Adipose tissue (tissue), 3 donors: ENCODE data around the gene MPPED1. TPM values are rescaled to one million over a fixed set of nuclear protein-coding genes. Genes with fewer than 3 reads are reported as not detected.

Experiments used
- H3K27ac ChIP-seq: one replicate; pipeline ENCODE4 v1.5.1; 2013; ENCODE audit warnings: low read depth, low read length
- WGBS, 3 donors: extraction: QIAGEN DNeasy Blood & Tissue Kit; methylation state at CpG; one replicate each; pipeline ENCODE4 v1.1.7; 2013; 5-methylcytosine and 5-hydroxymethylcytosine counted together
- polyA plus RNA-seq, 3 donors: library from polyadenylated mRNA; stranded (reverse); fragments of 200-250 nt; gene quantifications; one replicate each; pipeline ENCODE4 v1.2.3, GENCODE V29; 2013
- donor health status: healthy with polysubstance abuse.
- donor health status: Bipolar disorder and iron deficiency.
- donor health status: healthy.

The MPPED1 gene
- polyA plus RNA-seq, 3 donors: 0.16 TPM; not detected in 2

DNA sequence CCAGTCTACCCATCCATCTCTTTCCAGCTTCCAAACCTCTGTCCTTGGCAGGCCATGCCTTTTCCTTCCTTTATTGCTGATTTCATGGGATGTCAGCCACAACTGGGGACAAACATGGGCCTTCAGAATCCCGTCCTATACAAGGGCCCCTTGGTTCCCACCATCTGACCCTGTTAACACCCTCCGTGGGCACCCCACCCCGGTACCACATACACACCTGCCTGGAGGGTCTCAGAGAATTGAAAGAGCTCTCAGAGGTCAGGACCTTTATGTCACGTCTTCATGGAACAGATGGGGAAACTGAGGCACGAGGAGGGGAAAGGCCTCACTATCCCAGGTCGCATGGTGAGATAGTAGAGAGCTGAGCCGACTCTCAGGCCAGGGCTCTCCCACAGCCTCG lies 53.0 kb downstream of the MPPED1 start:
- 64 to 77% (median 76%) methylated on average over 8 of the region's 8 CpGs for WGBS, 3 donors
- no peak overlapping the region for H3K27ac ChIP-seq

DNA sequence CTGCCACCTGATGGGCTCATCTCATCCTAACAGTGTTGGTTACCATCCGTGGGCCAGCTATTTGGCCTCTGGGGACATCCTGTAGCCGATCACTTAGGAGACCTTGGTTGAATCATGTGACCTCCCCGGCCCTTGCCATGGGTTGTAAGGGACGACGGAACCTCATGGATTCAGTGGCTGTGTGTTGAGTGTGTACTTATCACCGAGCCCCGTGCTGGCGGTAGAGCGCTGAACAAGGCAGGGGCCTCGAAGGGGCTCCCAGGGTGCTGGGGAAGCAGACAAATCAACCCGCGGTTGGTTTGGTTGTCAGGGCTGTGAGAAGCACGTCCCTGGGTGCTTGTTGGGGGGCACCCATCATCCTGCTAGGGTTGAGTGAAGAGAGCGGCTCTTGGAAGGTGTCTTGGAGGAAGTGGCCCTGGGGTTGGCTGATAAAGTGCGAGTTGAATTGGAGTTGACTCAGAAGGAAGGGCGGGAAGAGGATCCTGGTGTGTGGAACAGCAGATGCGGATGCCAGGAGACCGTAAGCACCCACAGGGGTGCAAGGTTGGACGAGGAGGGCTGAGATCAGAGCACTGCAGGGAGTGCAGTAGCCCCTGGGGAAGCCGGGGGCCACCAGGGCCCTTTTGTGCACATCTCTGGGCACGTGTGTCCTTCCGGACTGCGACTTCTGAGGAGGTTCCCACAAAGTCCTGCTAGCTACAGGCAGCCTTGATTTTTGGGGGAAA lies 53.6 kb downstream of the MPPED1 start:
- no peak overlapping the region for H3K27ac ChIP-seq
- 75 to 86% (median 81%) methylated on average over 23 of the region's 23 CpGs for WGBS, 3 donors

DNA sequence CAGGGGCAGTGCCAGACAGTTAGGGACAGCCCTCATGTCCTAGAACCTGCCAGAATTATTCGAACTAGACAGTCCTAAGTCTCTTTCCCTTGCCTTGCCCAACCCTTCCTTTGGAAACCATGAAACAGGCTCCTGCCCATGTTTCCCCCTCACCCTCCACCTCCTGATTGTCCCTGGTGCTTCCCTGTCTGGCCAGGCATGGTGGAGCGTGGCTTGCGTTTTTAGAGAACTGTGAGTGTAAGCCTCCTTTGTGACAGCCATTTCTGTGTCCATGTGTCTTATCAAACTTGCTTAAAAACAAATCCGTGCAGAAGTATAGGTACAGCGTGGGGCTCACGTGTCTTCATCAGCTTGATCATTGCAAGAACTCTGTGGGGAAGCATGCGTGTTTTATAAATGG lies 54.9 kb downstream of the MPPED1 start:
- WGBS, 3 donors: 66 to 78% (median 77%) methylated on average over 7 of the region's 7 CpGs
- no peak overlapping the region for H3K27ac ChIP-seq

DNA sequence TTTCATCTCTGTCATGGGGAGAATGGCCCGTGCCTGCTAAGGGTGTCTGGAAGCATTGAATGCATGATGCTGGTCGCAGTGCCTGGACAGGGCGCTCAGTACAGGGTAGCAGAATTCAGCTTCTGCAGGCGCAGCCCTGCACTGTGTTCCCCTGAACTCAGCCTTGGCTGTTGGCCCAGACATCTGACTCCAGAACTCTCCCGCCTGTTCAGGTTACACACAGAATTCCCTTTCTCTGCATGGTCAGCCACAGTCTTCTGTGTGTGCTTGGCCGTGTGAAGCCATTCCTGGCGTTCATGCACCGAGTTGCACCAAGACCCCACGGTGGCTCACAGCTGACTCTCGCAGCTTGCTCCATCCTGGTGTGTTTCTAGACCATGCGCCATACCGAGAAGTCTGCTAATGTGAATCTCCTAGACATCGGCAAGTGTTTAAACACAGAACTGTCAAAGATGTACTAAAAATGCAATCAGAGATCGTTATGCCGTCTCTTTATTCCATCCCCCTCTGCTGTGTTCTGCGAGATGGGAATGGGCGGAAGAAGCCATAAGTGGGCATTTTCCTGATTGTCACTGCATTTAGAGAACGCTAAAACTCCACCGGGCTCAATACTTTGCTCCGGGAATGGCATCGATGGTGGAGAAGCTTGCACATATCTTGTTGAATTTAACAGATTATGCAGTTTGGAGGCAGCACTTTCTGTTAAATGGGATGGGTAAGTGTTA lies 55.6 kb downstream of the MPPED1 start:
- 61 to 75% (median 71%) methylated on average over 21 of the region's 21 CpGs for WGBS, 3 donors

DNA sequence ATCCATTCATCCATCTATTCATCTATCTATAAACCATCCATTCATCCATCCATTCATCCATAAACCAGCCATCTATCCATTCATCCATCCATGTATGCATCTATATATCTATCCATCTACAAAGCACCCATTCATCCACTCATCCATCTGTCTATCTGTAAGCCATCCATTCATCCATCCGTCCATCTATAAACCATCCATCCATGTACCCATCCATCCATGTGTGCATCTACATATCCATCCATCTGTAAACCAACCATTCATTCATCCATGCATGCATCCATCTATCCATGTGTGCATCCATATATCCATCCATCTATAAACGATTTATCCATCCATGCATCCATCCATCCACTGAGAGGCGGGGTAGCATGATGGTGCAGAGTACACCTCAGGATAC lies 58.4 kb downstream of the MPPED1 start:
- no peak overlapping the region for H3K27ac ChIP-seq
- WGBS, 3 donors: 75 to 89% (median 87%) methylated on average over 3 of the region's 3 CpGs

More for the DNA sequence above, 55.6 kb downstream of the MPPED1 start:
- H3K27ac ChIP-seq: no peak overlapping the region

DNA sequence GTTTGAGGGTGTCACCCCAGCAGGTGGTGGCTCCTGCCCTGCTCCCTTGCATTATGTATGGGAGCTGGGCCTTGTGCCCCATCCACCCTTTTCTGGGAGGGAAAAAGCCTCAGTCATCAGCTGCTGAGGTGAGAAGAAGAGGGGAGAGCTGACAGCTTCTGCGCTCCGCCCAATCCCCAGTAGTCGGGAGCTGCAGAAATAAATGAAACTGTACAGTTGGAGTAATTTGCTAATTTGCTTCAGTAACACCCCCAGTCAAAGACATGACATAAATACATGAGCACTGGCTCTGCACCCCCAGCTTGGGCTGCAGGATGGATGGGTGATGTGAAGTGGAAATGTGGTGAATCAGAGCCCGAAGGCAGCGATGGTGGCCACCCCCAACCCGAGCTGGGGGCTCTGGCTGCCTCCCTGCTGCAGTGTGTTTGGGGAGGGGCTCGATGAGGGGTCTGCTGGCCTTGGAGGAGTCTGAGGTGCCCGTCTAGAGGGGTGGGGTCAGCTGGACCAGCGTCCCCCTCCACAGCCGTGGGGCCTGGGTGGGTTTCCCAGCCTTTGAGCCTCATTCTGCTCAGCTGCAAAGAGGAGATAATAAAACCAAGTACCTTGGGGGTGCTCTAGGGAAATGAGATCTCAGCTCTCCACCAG lies 59.2 kb downstream of the MPPED1 start:
- H3K27ac ChIP-seq: no peak overlapping the region
- WGBS, 3 donors: 68 to 77% (median 73%) methylated on average over 10 of the region's 10 CpGs

DNA sequence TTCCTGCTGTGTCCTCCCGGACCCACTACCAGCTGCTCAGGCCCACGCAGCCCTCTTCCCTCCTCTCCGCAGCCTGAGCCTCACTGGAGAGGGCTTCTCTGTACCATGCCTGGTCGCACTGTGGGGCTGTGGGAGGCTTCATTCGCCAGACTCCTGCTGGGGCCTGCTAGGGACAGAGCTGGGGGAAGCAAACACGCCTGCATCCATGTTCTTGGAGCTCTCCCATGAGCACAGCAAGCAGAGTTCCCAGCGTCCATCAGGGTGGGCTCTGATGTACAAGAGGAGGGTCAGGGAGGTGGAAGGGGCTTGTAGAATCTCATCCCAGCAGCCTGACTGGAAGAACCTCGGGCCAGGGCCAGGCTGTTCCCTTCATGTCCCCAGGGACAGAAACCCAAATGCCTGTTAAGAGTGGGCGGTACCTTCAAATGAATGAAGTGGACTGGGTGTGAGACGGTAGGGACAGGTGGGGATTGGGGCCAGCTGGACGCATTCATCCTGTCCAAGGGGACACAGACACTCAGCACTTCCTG lies 59.9 kb downstream of the MPPED1 start:
- WGBS, 3 donors: 58 to 70% (median 69%) methylated on average over 11 of the region's 11 CpGs
- H3K27ac ChIP-seq: no peak overlapping the region

DNA sequence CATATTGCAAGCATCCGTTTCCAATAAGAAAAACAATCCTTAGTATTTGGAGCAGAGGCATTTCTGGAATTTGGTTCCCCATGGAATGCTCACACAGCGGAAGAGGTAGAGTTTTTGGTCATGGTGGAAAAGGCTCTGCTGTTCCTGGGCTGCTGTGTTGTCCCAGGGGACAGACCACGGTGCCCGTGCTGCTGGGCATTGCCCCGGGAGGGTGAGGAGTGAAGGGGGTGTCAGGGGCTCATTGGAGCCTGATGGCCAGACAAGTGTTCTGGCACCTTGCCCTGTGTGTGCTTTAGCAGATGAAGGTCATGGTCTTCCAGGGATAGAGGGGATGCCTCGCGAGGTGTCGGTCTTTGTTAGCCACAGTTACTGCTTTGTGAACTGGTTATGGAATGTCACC lies 61.2 kb downstream of the MPPED1 start:
- H3K27ac ChIP-seq: no peak overlapping the region
- 66 to 81% (median 72%) methylated on average over 8 of the region's 8 CpGs for WGBS, 3 donors

DNA sequence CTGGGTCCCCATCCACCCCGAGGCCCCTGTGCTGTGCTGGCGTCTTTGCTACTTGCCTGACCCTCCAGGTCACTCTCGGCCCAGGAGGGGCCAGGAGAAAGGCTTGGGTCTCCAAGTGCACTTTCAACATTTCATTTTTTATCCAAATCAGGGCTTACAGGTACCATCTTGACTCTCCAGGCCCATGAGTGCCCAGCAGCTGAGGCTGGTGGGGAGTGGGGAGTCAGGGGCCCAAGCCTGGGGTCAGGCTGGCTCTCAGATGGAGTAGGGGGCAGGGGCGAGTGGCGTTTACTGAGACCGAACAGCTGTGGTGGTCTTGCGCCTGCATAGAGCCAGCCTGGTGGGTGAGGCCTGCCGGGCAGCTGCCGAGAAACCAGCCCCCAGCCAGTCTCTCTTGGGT lies 61.6 kb downstream of the MPPED1 start:
- no peak overlapping the region for H3K27ac ChIP-seq
- 76 to 84% (median 83%) methylated on average over 9 of the region's 9 CpGs for WGBS, 3 donors

DNA sequence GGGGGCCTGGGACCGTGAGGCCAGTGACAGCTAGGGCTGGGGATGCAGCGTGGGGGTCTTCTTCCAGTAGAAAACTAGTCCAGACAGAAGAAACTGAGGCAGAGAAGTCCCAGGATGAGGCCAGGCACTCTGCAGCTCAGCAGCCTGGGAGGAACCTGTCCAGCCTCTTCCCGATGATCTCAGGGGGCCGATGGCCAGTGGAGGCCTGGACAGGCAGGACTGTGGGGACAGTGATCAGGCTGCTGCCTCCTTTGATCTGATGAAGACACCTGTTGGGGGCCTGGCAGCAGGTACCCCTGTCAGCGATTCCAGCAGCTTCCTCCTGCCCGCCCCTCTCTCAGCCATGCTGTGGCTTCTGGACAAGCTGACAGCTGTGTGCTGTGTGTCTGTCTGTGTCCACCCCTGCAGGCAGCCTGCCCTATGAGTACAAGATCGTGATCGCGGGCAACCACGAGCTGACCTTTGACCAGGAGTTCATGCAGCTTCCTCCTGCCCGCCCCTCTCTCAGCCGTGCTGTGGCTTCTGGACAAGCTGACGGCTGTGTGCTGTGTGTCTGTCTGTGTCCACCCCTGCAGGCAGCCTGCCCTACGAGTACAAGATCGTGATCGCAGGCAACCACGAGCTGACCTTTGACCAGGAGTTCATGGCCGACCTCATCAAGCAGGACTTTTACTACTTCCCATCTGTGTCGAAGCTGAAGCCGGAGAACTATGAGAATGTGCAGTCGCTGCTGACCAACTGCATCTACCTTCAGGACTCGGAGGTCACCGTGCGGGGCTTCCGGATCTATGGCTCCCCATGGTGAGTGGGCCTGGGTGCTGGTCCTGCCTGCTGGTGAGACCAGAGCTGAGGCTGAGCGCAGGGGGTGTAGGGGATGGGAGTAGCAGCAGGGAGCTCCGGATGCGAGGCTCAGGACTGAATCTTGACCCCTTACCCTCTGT lies 62.6 kb downstream of the MPPED1 start:
- no peak overlapping the region for H3K27ac ChIP-seq
- 43 to 59% (median 49%) methylated on average over 27 to 28 of the region's 28 CpGs for WGBS, 3 donors

DNA sequence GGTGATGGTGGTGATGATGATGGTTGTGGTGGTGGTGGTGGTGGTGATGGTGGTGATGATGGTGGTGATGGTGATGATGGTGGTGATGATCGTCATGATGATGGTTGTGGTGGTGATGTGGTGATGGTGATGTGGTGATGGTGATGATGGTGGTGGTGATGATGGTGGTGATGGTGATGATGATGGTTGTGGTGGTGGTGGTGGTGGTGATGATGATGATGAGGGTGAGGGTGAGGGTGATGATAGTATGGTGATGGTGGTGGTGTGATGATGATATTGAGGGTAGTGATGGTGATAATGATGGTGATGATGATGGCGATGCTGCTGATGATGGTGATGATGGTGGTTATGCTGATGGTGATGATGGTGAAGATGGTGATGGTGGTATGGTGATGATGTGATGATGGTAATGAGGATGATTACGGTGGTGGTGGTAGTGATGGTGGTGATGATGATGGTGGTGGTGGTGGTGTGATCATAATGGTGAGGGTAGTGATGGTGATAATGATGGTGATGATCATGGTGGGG lies 63.8 kb downstream of the MPPED1 start:
- H3K27ac ChIP-seq: no peak overlapping the region
- WGBS, 3 donors: 77 to 98% (median 93%) methylated on average over 3 of the region's 3 CpGs

DNA sequence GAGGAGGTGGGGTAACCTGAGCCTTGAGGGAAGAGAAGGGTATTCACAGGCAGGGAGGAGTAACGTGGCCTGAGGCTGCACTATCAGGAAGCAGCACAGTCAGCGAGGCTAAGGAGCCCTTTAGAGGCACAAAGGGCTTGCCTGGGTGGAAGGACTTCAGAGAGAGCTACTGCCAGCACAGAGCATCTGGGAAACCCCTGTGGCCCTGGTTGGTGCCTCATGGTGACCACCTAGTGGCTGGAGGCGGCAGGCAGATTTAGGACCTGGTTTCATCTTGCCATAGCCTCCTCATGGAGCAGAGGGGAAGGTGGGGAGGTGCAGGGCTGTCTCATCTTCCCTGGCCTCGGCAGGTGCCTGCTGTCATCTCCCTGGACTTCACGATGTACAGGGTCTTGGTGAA lies 64.5 kb downstream of the MPPED1 start:
- WGBS, 3 donors: 48 to 56% (median 49%) methylated on average over 5 of the region's 5 CpGs
- no peak overlapping the region for H3K27ac ChIP-seq

DNA sequence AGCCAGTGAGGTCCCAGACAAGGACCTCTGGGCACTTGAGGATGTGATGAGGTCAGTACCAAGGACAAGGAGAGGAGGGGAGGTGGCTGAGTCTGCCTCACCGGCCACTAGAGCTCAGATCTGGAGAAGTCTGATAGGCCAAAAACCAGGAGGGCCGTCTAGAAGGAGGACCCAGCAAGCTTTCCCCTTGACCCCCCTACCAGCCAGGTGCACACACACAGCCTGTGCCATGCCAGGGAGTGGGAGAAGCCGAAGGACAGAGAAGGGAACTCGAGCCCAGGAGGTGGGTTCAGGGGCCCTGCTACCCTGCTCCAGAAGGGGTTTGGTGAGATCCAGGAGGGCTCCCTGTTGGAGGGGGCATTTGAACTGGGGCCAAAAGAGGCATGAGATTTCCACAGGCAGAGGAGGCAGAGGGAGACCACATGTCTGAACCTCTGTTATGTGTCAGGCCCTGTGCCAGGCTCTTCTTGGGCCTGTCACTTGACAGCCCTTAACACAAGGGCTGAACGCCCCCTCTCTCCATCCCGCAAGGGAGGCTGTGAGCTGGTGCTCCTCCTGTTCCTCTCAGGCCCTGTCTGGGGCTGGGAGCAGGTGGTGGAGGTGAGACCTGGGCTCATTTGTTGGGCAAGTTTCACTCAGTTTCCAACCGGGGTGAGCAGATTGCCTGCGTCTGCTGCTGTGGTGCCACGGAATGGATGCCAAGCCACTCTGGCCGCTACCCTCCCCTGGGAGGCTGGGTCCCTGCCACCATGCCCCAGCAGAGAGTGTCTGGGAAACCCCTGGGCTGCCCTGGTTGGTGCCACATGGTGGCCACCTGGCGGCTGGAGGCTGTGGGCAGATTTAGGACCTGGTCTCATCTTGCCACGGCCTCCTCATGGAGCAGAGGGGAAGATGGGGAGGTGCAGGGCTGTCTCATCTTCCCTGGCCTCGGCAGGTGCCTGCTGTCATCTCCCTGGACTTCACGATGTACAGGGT lies 65.2 kb downstream of the MPPED1 start:
- 74 to 79% (median 77%) methylated on average over 13 to 14 of the region's 14 CpGs for WGBS, 3 donors

DNA sequence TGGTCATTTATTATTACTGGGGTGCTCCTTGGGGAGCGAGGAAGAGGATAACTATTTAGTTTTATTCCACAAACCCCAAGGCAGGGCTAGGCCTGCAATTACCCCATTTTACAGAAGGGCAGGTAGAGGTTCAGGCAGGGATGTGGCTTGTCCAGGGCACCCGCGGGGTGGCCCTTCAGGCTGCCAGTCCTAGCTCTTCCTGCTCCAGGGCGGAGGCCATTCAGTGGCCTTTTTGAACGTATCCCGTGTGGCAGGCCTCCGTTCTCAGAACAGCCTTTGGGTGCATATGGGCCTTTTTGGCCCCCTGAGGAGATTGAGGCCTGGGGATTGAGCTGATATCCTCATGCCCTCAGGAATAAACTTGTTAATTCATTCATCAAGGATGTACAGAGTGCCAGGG lies 66.2 kb downstream of the MPPED1 start:
- 89 to 93% (median 93%) methylated on average over 7 of the region's 7 CpGs for WGBS, 3 donors
- H3K27ac ChIP-seq: no peak overlapping the region

More for the DNA sequence above, 65.2 kb downstream of the MPPED1 start:
- H3K27ac ChIP-seq: no peak overlapping the region

DNA sequence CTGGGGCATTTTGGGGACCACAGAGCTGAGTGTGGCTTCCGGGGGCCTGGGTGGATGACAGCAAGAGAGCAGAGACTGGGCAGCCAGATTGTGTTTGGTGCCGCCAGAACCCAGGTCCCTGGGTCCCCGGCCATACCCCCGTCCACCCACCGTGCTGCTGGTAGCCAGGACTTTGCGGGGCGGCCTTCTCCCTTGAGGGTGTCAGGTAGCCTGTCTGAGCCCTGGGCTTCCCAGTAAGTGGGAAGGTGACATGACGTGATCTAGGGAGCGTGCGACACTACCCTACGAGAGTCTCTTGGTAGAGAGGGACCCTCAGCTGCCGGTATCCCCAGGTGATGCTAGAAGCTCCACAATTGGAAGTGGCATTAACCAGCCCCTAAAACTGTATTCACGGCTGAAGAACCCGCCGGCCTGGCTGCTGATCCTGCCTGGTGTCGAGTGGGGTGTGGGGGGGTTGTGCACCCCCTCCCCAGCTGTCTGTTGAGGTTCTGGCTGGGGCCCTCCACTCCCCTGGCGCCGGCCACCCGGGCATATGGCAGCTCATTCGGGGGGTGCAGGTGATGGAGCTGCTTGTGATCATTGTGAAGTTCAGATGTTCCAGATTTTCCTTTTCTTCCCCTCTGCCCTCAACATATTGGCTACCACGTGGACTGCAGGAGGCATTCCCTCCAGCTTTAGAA lies 66.9 kb downstream of the MPPED1 start:
- WGBS, 3 donors: 84 to 93% (median 93%) methylated on average over 21 of the region's 21 CpGs
- no peak overlapping the region for H3K27ac ChIP-seq

DNA sequence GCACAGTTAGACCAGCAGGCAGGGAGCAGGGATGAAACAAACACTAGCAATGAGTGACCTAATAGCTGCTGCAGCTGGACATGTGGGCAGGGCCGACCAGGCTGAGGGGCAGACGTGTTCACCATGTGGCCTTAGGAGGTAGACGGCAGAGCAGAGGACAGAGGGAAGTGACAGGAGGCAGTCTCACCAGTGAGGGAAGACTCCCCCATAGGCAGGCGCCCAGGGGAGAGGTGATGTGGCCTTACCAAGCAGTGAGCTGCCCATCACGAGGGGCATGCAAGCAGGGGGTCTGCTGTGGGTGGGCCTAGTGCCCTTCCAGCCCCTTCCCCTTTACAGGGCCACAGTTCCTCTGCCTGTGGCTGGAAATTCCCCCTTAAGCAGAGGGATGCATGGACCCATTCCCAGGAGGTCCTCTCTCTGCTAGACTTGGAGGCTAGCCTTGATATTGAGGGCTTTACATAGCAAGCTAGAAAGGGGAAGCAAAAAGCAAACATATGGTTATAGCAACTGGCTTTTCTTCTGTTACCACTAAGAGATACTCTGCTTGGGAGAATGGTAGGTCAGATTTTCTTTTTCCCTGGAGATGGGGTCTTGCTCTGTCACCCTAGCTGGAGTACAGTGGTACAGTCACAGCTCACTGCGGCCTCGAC lies 67.6 kb downstream of the MPPED1 start:
- 72 to 76% (median 73%) methylated on average over 6 to 7 of the region's 7 CpGs for WGBS, 3 donors
- H3K27ac ChIP-seq: no peak overlapping the region
